B cell (primary cell): ENCODE measurements around the gene PDZD2. TPM values are rescaled to one million over a fixed set of nuclear protein-coding genes. Genes with fewer than 3 reads are reported as not detected.

ENCODE experiments used
- ATAC-seq: fragments of 200-7000 bp; cut with Tn5 transposase; one replicate; pipeline ENCODE4 v1.10.0; 2021; ENCODE audit warnings: low read depth, mild to moderate bottlenecking, moderate number of reproducible peaks, moderate library complexity
- CTCF ChIA-PET: fragments of 350-600 bp; sonication (Branson Sonifier 250); formaldehyde crosslinking; loops from one replicate; lab custom pipeline; 2021; ENCODE audit warnings: antibody characterized with exemption, inconsistent platforms; lab: Charles Lee
- POLR2A ChIA-PET: fragments of 350-600 bp; sonication (Branson Sonifier 250); formaldehyde crosslinking; loops from one replicate; lab custom pipeline; 2021; ENCODE audit warnings: antibody characterized with exemption; lab: Charles Lee
- DNase-seq: peaks from one replicate; pipeline ENCODE4 v3.0.0; 2013
- H2AFZ ChIP-seq: 2 replicates; pipeline ENCODE4 v1.6.1; 2012; ENCODE audit warnings: mild to moderate bottlenecking, low read depth, low read length; ENCODE audit not compliant: insufficient read depth, poor library complexity, severe bottlenecking
- H3K27ac ChIP-seq, 2 donors: 1 replicate in 1 of 2; 2 replicates in 1 of 2; pipeline ENCODE4 v1.5.1; 2012 to 2013; ENCODE audit warnings: low read length in 2 of 2, mild to moderate bottlenecking in 2 of 2, moderate library complexity in 1 of 2
- H3K27me3 ChIP-seq, 4 experiments: fragments of 200-600 bp in 1 of 4; sonication (generic) in 1 of 4; replicated peaks in 1 of 4; 1 replicate in 2 of 4; 2 replicates in 2 of 4; pipeline versions ENCODE4 v1.6.1 to v1.7.0; 2013 to 2016; ENCODE audit warnings: low read length in 3 of 4, mild to moderate bottlenecking in 2 of 4, mixed read lengths in 1 of 4, moderate library complexity in 1 of 4; ENCODE audit not compliant: insufficient read depth in 4 of 4, control insufficient read depth in 3 of 4; ENCODE audit errors: control extremely low read depth in 1 of 4
- H3K36me3 ChIP-seq, 2 experiments: replicated peaks in 1 of 2; 1 replicate in 1 of 2; 2 replicates in 1 of 2; pipeline versions ENCODE4 v1.6.1 to v1.7.1; 2013; ENCODE audit warnings: low read length in 1 of 2; ENCODE audit not compliant: insufficient read depth in 2 of 2, control insufficient read depth in 1 of 2; ENCODE audit errors: control extremely low read depth in 1 of 2, extremely low read depth in 1 of 2
- H3K4me1 ChIP-seq, 2 donors: fragments of 200-600 bp in 1 of 2; sonication (generic) in 1 of 2; 1 replicate in 1 of 2; 2 replicates in 1 of 2; pipeline versions ENCODE4 v1.5.1 to v1.6.1; 2013 to 2017; ENCODE audit warnings: low read length in 2 of 2; ENCODE audit not compliant: control insufficient read depth in 2 of 2, insufficient read depth in 2 of 2
- H3K4me2 ChIP-seq: replicated peaks from 2 replicates; pipeline ENCODE3; 2012; ENCODE audit warnings: mild to moderate bottlenecking, low read depth, low read length; ENCODE audit not compliant: poor library complexity, severe bottlenecking
- H3K4me3 ChIP-seq, 5 experiments: fragments of 200-600 bp in 1 of 5; sonication (generic) in 1 of 5; 1 replicate in 3 of 5; 2 replicates in 2 of 5; pipeline versions ENCODE4 v1.5.1 to v1.7.0; 2011 to 2016; ENCODE audit warnings: low read length in 4 of 5, mild to moderate bottlenecking in 4 of 5, low read depth in 2 of 5, control low read depth in 1 of 5, moderate library complexity in 1 of 5; ENCODE audit not compliant: insufficient read depth in 1 of 5; ENCODE audit errors: control extremely low read depth in 1 of 5, extremely low read depth in 1 of 5
- H3K79me2 ChIP-seq: fragments of 200-600 bp; sonication (generic); one replicate; pipeline ENCODE4 v1.6.0; 2016; ENCODE audit warnings: low read length; ENCODE audit not compliant: control insufficient read depth, insufficient read depth
- H3K9ac ChIP-seq: fragments of 200-600 bp; sonication (generic); 2 replicates; pipeline ENCODE4 v1.6.1; 2017; ENCODE audit warnings: mild to moderate bottlenecking, low read length, moderate library complexity
- H3K9me3 ChIP-seq, 3 donors: one replicate each; pipeline versions ENCODE4 v1.6.1 to v1.7.1; 2013; ENCODE audit warnings: low read length in 2 of 3; ENCODE audit not compliant: control insufficient read depth in 2 of 3, insufficient read depth in 1 of 3; ENCODE audit errors: control extremely low read depth in 1 of 3
- H4K20me1 ChIP-seq: 2 replicates; pipeline ENCODE4 v1.6.0; 2012; ENCODE audit warnings: mild to moderate bottlenecking, low read length; ENCODE audit not compliant: insufficient read depth, control insufficient read depth, poor library complexity, severe bottlenecking
- H3K27ac Mint-ChIP-seq: one replicate; pipeline ENCODE4 v1.8.0; 2021; ENCODE audit warnings: mixed read lengths
- H3K27me3 Mint-ChIP-seq: one replicate; pipeline ENCODE4 v1.8.0; 2021; ENCODE audit warnings: mixed read lengths
- H3K4me1 Mint-ChIP-seq: one replicate; pipeline ENCODE4 v1.8.0; 2021; ENCODE audit warnings: mixed read lengths
- H3K4me3 Mint-ChIP-seq: one replicate; pipeline ENCODE4 v1.8.0; 2021; ENCODE audit warnings: mixed read lengths
- H3K9me3 Mint-ChIP-seq: one replicate; pipeline ENCODE4 v1.8.0; 2022; ENCODE audit warnings: mixed read lengths; ENCODE audit not compliant: insufficient read depth
- EZH2 ChIP-seq: IDR thresholded peaks from 2 replicates; pipeline ENCODE4 v1.6.1; 2012; ENCODE audit warnings: borderline replicate concordance, low read depth, mild to moderate bottlenecking, moderate library complexity, low read length; ENCODE audit not compliant: insufficient read depth, poor library complexity, severe bottlenecking
- WGBS: methylation state at CpG from one replicate; pipeline ENCODE4 v1.1.5; 2013; ENCODE audit warnings: missing lambda C conversion rate; ENCODE audit not compliant: insufficient coverage; 5-methylcytosine and 5-hydroxymethylcytosine counted together
- intact Hi-C: fragments of 100-400 bp; cut with micrococcal nuclease; formaldehyde crosslinking; loops from one replicate; pipeline ENCODE4 v1.10.0; 2022
- polyA plus RNA-seq: library from polyadenylated mRNA; depleted of rRNA; stranded (reverse); fragments of >200 nt; gene quantifications from 2 replicates; pipeline ENCODE4 v1.2.3, GENCODE V29; 2012
- total RNA-seq, 2 donors: library from RNA; stranded (reverse); fragments of 120-200 nt in 1 of 2; gene quantifications; 1 replicate in 1 of 2; 2 replicates in 1 of 2; pipeline versions ENCODE4 v1.2.3 to v1.2.4, GENCODE V29; 2013 to 2022
- TF ChIP-seq, protein P1 (sequence below): fragments of 200-600 bp; IDR thresholded peaks from one replicate; pipeline ENCODE4 v1.8.0; 2022; ENCODE audit warnings: antibody characterized with exemption, mild to moderate bottlenecking

Gene PDZD2
- total and polyA plus RNA-seq, 2 donors (not counting 1 experiment from before 2014, with no cell fraction given), result not detected

DNA sequence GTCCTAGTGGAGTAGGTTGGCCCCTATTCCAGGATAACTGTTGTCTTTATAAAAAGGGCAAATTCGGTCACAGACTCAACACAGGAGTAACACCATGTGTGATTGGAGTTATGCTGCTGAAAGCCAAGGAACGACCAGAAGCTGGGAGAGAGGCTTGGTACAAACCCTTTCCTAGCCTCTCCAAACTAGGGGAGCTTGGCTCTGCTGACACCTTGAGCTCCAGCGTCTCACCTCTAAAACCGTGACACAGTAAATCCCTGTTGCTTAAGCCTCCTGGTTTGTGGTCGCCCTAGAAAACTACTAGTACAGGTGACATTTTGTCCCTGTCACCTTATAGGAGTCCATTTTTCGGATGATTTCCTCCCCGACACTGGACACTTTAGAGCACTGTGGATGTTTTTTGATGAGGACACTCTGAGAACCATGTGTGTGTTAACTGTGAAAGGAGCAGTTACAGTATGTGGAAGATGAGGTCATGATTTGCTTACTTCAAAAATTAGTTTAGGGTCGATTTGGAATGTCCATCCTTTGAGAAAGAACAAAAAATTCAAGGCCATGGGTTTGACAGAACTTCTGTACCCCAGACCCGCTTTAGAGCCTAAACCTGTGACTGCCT lies 167.0 kb downstream of the PDZD2 start:
- Mint-ChIP-seq H3K27me3 (peaks cover 6% of the 10 kb centered on the region), H3K4me3 (no peak overlapping the region), H3K9me3 (no peaks in the 10 kb centered on the region), H3K27ac (no peak overlapping the region), H3K4me1 (no peaks in the 10 kb centered on the region)
- Histone ChIP-seq H3K4me1 (no peaks in the 10 kb centered on the region), H3K79me2 (no peaks in the 10 kb centered on the region), H3K36me3 (no peaks in the 10 kb centered on the region), H3K9ac (no peak overlapping the region), H3K4me2 (no peak overlapping the region), H2AFZ (no peak overlapping the region), H3K27ac (no peak overlapping the region), H3K9me3 (no peaks in the 10 kb centered on the region), H3K27me3 (no peaks in the 10 kb centered on the region), H3K4me3 (no peak overlapping the region), H4K20me1 (no peaks in the 10 kb centered on the region)
- POLR2A ChIA-PET, result no interaction called here
- TF ChIP-seq, protein P1, sequence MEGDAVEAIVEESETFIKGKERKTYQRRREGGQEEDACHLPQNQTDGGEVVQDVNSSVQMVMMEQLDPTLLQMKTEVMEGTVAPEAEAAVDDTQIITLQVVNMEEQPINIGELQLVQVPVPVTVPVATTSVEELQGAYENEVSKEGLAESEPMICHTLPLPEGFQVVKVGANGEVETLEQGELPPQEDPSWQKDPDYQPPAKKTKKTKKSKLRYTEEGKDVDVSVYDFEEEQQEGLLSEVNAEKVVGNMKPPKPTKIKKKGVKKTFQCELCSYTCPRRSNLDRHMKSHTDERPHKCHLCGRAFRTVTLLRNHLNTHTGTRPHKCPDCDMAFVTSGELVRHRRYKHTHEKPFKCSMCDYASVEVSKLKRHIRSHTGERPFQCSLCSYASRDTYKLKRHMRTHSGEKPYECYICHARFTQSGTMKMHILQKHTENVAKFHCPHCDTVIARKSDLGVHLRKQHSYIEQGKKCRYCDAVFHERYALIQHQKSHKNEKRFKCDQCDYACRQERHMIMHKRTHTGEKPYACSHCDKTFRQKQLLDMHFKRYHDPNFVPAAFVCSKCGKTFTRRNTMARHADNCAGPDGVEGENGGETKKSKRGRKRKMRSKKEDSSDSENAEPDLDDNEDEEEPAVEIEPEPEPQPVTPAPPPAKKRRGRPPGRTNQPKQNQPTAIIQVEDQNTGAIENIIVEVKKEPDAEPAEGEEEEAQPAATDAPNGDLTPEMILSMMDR, result no peak
- no peak for TF ChIP-seq EZH2
- intact Hi-C loops, result no loop called here
- no peak for ATAC-seq
- no peak for DNase-seq
- WGBS, result 89% methylated on average over 8 of the region's 9 CpGs
- CTCF ChIA-PET, result no interaction called here

DNA sequence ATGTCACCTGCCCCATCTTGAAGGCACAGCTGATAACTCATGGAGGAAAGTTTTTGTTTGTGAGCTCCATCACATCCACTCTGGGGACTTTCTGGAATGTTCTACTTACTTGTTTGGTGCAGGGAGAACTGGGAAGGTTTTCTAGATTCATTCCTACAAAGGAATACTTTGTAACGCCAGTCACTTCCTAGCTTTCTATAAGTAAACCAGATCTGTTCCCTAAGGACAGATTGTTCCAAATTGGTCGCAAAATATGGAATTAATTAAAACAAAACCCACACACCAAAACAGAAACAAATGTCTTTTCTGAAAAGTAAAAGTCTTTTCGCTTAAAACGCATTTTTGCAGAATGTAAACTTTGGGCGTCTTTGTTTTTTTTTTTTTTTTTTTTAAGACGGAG lies 167.6 kb downstream of the PDZD2 start:
- Histone ChIP-seq H3K4me2 (no peak overlapping the region), H3K4me3 (no peak overlapping the region), H3K36me3 (no peaks in the 10 kb centered on the region), H3K9ac (no peak overlapping the region), H3K4me1 (no peaks in the 10 kb centered on the region), H3K9me3 (no peaks in the 10 kb centered on the region), H3K27me3 (no peaks in the 10 kb centered on the region), H3K79me2 (no peaks in the 10 kb centered on the region), H2AFZ (no peak overlapping the region), H4K20me1 (no peaks in the 10 kb centered on the region), H3K27ac (no peak overlapping the region)
- Mint-ChIP-seq H3K27ac (no peak overlapping the region), H3K9me3 (no peaks in the 10 kb centered on the region), H3K4me3 (no peak overlapping the region), H3K4me1 (no peaks in the 10 kb centered on the region), H3K27me3 (peaks cover 4% of the 10 kb centered on the region)
- TF ChIP-seq EZH2, result no peak
- TF ChIP-seq, protein P1, result no peak
- ChIA-PET POLR2A (no interaction called here), CTCF (no interaction called here)
- DNase-seq (no peak), ATAC-seq (no peak)
- 100% methylated on average over 2 of the region's 6 CpGs for WGBS
- intact Hi-C loops, result no loop called here
